Measurements from ENCODE around the gene CDK5R1.

The CDK5R1 gene

GRCh38 chr17:32460054-32460453 is 26.7 kb upstream of the CDK5R1 start:
- Mint-ChIP-seq H3K9me3 (ENCODE audit: low read depth) (no peaks in the 10 kb centered on the region), H3K27ac (peak overlapping the region; percentile 16), H3K27me3 (no peaks in the 10 kb centered on the region), H3K4me1 (ENCODE audit: low read depth) (peaks cover 41% of the 10 kb centered on the region), H3K36me3 (peaks cover 14% of the 10 kb centered on the region), H3K4me3 (no peak overlapping the region)

DNA sequence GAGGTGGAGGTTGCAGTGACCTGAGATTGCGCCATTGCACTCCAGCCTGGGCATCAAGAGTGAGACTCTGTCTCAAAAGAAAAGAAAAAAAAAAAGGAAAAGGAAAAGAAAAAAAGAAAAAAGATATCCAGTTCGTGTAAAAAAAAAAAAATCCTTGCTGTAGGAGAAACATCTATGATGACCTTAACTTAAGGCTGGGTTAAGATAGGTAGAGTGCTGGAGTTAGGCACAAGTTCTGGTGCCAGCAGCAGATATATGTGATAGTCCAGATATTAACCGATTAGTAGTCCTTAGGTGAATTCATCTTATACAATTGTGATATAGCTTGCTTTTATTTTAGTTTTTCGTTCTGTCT is 25.3 kb upstream of the CDK5R1 start:
- H3K4me1 Mint-ChIP-seq (ENCODE audit: low read depth): peaks cover 37% of the 10 kb centered on the region

GRCh38 chr17:32461853-32462617 is 24.8 kb upstream of the CDK5R1 start:
- Mint-ChIP-seq H3K27me3 (no peaks in the 10 kb centered on the region), H3K27ac (peak overlapping the region; percentile 59), H3K36me3 (peaks cover 12% of the 10 kb centered on the region), H3K4me3 (no peak overlapping the region), H3K9me3 (ENCODE audit: low read depth) (no peaks in the 10 kb centered on the region), H3K4me1 (ENCODE audit: low read depth) (peaks cover 36% of the 10 kb centered on the region)

More for the DNA sequence above, 25.3 kb upstream of the CDK5R1 start:
- H3K9me3 Mint-ChIP-seq (ENCODE audit: low read depth): no peaks in the 10 kb centered on the region
- H3K4me3 Mint-ChIP-seq: no peak overlapping the region
- peaks cover 12% of the 10 kb centered on the region for H3K36me3 Mint-ChIP-seq
- H3K27ac Mint-ChIP-seq: peak overlapping the region; percentile 59
- H3K27me3 Mint-ChIP-seq: no peaks in the 10 kb centered on the region

GRCh38 chr17:32463304-32463703 is 23.5 kb upstream of the CDK5R1 start:
- Mint-ChIP-seq H3K27ac (no peak overlapping the region), H3K36me3 (peaks cover 14% of the 10 kb centered on the region), H3K27me3 (no peaks in the 10 kb centered on the region), H3K9me3 (ENCODE audit: low read depth) (no peaks in the 10 kb centered on the region), H3K4me1 (ENCODE audit: low read depth) (peaks cover 26% of the 10 kb centered on the region), H3K4me3 (no peak overlapping the region)

DNA sequence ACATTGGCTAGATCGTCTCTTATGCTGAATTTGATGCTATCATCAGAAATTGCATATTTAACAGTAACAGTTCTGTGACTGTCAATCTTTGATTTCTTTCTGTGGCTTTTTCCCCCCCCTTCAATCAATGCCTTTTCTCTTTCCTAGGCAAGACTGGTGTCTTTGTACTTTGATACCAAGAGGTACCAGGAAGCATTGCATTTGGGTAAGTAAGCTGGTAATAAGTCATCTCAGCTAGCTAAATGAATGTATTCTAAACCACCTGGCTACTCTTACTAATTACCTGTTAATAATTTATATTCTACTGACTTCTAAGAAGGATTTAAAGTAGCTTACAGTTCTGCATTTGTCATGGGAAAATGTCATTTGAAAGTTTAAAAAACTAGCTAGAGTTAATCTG is 22.4 kb upstream of the CDK5R1 start:
- H3K27me3 Mint-ChIP-seq: no peaks in the 10 kb centered on the region
- peaks cover 20% of the 10 kb centered on the region for H3K4me1 Mint-ChIP-seq (ENCODE audit: low read depth)
- H3K36me3 Mint-ChIP-seq: peaks cover 15% of the 10 kb centered on the region
- H3K27ac Mint-ChIP-seq: no peak overlapping the region
- H3K9me3 Mint-ChIP-seq (ENCODE audit: low read depth): no peaks in the 10 kb centered on the region
- no peak overlapping the region for H3K4me3 Mint-ChIP-seq

DNA sequence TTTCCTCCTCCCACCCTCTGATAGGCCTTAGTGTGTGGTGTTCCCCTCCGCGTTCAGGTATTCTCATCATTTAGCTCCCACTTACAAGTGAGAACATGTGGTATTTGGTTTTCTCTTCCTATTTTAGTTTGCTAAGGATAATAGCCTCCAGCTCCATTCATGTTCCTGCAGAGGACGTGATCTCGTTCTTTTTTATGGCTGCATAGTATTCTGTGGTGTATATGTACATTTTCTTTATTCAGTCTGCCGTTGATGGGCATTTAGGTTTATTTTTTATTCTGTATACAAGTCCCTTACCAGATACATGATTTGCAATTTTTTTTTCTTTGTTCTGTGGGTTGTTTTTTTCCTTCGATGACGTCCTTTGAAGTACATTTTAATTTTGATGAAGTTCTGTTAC is 18.8 kb upstream of the CDK5R1 start:
- no peak overlapping the region for H3K27ac Mint-ChIP-seq
- H3K4me1 Mint-ChIP-seq (ENCODE audit: low read depth): no peaks in the 10 kb centered on the region
- H3K4me3 Mint-ChIP-seq: no peak overlapping the region
- H3K27me3 Mint-ChIP-seq: no peaks in the 10 kb centered on the region
- H3K36me3 Mint-ChIP-seq: peaks cover 11% of the 10 kb centered on the region
- H3K9me3 Mint-ChIP-seq (ENCODE audit: low read depth): no peaks in the 10 kb centered on the region

GRCh38 chr17:32470405-32471167 is 16.2 kb upstream of the CDK5R1 start:
- H3K4me3 Mint-ChIP-seq: no peak overlapping the region
- H3K27me3 Mint-ChIP-seq: no peaks in the 10 kb centered on the region
- no peaks in the 10 kb centered on the region for H3K9me3 Mint-ChIP-seq (ENCODE audit: low read depth)
- peaks cover 2% of the 10 kb centered on the region for H3K4me1 Mint-ChIP-seq (ENCODE audit: low read depth)
- H3K27ac Mint-ChIP-seq: no peak overlapping the region
- peaks cover 15% of the 10 kb centered on the region for H3K36me3 Mint-ChIP-seq

DNA sequence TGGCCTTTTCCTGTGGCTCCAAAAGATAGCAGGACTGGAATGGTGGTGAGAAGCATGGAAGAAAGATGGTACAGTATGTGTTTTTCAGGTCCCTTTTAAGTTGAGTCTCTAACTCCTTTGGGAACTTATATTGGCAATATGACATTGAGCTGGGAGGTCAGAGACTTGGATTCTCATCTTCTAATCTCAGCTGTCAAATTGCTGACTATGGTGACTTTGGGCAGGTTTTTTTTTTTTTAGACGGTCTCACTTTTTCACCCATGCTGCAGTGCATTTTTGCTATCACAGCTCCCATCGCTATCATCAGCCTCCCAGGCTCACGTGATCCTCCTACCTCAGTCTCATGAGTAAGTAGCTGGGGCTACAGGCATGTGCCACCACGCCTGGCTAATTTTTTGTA is 15.1 kb upstream of the CDK5R1 start:
- Mint-ChIP-seq H3K36me3 (peaks cover 15% of the 10 kb centered on the region), H3K27me3 (no peaks in the 10 kb centered on the region), H3K27ac (no peak overlapping the region), H3K4me1 (ENCODE audit: low read depth) (peaks cover 2% of the 10 kb centered on the region), H3K4me3 (no peak overlapping the region), H3K9me3 (ENCODE audit: low read depth) (no peaks in the 10 kb centered on the region)

DNA sequence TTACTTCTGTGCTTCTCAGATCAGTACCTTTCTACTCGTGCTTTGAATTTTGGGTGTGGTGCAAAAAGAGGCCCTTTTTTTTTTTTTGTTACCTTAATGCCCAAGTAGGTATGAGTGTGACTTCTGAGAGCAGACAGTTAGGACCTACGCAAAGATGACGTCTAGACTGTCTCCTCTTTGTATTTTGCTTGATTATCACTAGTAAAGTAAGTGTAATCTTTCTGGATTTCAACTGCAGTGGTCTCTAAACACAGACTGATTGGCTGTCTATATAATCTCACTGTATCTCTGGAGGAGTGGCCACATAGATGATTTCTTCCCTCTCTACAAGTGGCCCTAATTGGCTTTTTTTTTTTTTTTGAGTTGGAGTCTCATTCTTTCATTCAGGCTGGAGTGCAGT is 11.5 kb upstream of the CDK5R1 start:
- peaks cover 9% of the 10 kb centered on the region for H3K36me3 Mint-ChIP-seq
- H3K27me3 Mint-ChIP-seq: no peaks in the 10 kb centered on the region
- H3K4me3 Mint-ChIP-seq: no peak overlapping the region

DNA sequence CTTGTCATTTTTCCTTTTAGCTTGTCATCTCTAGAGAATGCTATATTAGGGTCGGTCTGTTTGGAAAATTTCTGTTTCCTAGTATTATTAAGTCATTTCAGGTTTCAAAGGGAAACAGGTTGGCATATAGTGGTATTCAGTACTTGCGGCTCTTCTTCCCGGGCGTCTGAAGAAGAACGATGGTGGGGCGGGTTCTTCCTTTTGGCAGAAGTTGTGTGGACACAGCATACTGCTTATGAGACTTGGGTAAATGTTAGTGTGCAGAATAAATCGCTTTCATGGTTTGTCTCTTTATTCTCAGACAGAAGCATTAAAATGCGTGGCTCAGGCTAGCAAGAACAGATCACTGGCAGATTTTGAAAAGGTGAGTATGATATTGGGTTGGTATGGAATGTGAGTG is 9.6 kb upstream of the CDK5R1 start:
- H3K4me1 Mint-ChIP-seq (ENCODE audit: low read depth): peaks cover 2% of the 10 kb centered on the region
- no peaks in the 10 kb centered on the region for H3K9me3 Mint-ChIP-seq (ENCODE audit: low read depth)
- no peak overlapping the region for H3K4me3 Mint-ChIP-seq
- H3K36me3 Mint-ChIP-seq: peaks cover 7% of the 10 kb centered on the region
- no peak overlapping the region for H3K27ac Mint-ChIP-seq
- no peaks in the 10 kb centered on the region for H3K27me3 Mint-ChIP-seq

More for the DNA sequence above, 11.5 kb upstream of the CDK5R1 start:
- Mint-ChIP-seq H3K27ac (no peak overlapping the region), H3K4me1 (ENCODE audit: low read depth) (peaks cover 2% of the 10 kb centered on the region), H3K9me3 (ENCODE audit: low read depth) (no peaks in the 10 kb centered on the region)

DNA sequence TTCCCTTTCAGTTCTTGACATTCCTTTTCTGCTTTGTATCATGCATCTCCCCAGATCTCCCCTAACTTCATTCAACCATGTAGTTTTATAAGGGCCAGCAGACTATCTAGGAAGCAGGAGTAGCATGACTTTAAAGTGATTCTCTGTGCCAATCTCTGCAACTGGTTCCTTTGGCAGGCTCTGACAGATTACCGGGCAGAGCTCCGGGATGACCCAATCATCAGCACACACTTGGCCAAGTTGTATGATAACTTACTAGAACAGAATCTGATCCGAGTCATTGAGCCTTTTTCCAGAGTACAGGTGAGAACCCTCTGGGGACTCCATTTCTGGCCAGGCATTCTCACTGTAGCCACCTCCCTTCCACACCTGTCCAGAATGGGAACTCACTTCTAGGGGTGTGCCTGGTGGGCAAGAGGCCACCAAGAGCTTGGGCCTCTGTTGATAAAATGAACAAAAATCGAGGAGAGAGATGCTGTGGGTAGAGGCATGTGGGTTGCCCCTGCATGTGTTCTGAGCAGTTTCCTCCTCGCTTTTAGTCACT is 7.6 kb upstream of the CDK5R1 start:
- Mint-ChIP-seq H3K4me1 (ENCODE audit: low read depth) (peaks cover 7% of the 10 kb centered on the region), H3K4me3 (no peak overlapping the region), H3K36me3 (peaks cover 7% of the 10 kb centered on the region), H3K27ac (peak overlapping the region; percentile 35), H3K27me3 (no peaks in the 10 kb centered on the region), H3K9me3 (ENCODE audit: low read depth) (no peaks in the 10 kb centered on the region)

GRCh38 chr17:32481193-32481592 is 5.6 kb upstream of the CDK5R1 start:
- H3K27ac Mint-ChIP-seq: no peak overlapping the region
- H3K9me3 Mint-ChIP-seq (ENCODE audit: low read depth): no peaks in the 10 kb centered on the region
- peaks cover 3% of the 10 kb centered on the region for H3K36me3 Mint-ChIP-seq
- H3K4me1 Mint-ChIP-seq (ENCODE audit: low read depth): peaks cover 12% of the 10 kb centered on the region
- H3K27me3 Mint-ChIP-seq: no peaks in the 10 kb centered on the region
- no peak overlapping the region for H3K4me3 Mint-ChIP-seq

GRCh38 chr17:32482568-32483320 is 4.0 kb upstream of the CDK5R1 start:
- Mint-ChIP-seq H3K36me3 (peaks cover 2% of the 10 kb centered on the region), H3K9me3 (ENCODE audit: low read depth) (no peaks in the 10 kb centered on the region), H3K4me3 (no peak overlapping the region), H3K27ac (peak overlapping the region; percentile 59), H3K4me1 (ENCODE audit: low read depth) (peaks cover 15% of the 10 kb centered on the region), H3K27me3 (no peaks in the 10 kb centered on the region)

DNA sequence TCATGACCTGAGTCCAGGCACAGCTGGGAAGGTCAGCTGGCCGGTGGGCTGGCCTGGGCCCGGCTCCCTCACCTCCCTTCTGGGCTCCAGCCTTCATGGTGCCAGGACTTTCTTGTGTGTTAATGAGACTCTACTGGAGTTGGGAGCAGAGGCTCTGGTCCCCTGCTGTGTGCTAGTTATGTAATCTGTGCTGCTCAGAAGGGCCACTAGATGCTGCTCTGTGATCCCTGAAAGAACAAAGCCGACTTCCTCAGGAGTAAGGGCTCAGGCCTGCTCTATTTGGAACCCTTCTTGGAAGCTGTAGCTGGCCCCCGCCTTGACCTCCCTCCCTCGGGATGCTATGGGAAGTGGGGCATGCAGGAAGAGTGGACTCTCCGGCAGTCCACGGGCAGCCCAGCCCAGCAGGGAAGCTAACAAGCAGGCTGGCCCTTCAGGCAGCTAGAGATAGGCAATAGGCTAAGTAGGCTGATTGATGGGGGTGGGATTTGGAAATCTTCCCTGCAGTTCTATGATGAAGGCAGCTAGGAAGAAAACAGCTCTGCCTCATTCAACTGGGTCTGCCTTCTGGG is 3.3 kb upstream of the CDK5R1 start:
- no peaks in the 10 kb centered on the region for H3K27me3 Mint-ChIP-seq
- no peaks in the 10 kb centered on the region for H3K9me3 Mint-ChIP-seq (ENCODE audit: low read depth)
- H3K27ac Mint-ChIP-seq: peak overlapping the region; percentile 61
- no peak overlapping the region for H3K4me3 Mint-ChIP-seq
- H3K4me1 Mint-ChIP-seq (ENCODE audit: low read depth): peaks cover 22% of the 10 kb centered on the region
- H3K36me3 Mint-ChIP-seq: peaks cover 2% of the 10 kb centered on the region

Data from activated naive CD8-positive, alpha-beta T cell (primary cell).